ENCODE measurements around the gene ARSI. TPM values are rescaled to one million over a fixed set of nuclear protein-coding genes. Genes with fewer than 3 reads are reported as not detected.

ARSI gene
- total and polyA plus RNA-seq, 2 donors (not counting 3 experiments of a cell fraction or from before 2014, with no cell fraction given): 0.17 to 0.20 TPM

- no peak overlapping the region for H3K27ac ChIP-seq (ENCODE audit: insufficient read depth, low read depth, low read length)
Observed at GRCh38 chr5:150323819-150324218, 21.1 kb upstream of the ARSI start.

GRCh38 chr5:150323092-150323491 lies 20.4 kb upstream of the ARSI start:
- dilution Hi-C loops (cut with MboI; ENCODE audit: extremely low pct_ligation_motif_present, low sequenced_read_pairs) (no loop called here), intact Hi-C loops (cut with micrococcal nuclease) (no loop called here)
- no TSS peak for BruUV-seq (replicated peaks)
- Histone ChIP-seq H3K4me1 (ENCODE audit: control insufficient read depth, extremely low read depth, insufficient read depth, low read length) (peaks cover 16% of the 10 kb centered on the region), H3K27me3 (ENCODE audit: control insufficient read depth in 2 of 2, insufficient read depth in 2 of 2, low read length in 2 of 2) (peaks cover 0 to 4% of the 10 kb centered on the region in 2 experiments), H3K9me1 (replicated peaks; ENCODE audit: control insufficient read depth, extremely low read depth, insufficient read depth, low read length) (no peaks in the 10 kb centered on the region), H3K36me3 (ENCODE audit: control insufficient read depth in 2 of 2, extremely low read depth in 1 of 2, insufficient read depth in 2 of 2, low read length in 2 of 2) (no peaks in the 10 kb centered on the region), H3K4me3 (replicated peaks in 1 of 3; ENCODE audit: insufficient read depth in 1 of 3, low read depth in 1 of 3, low read length in 3 of 3) (no peak overlapping the region), H3K27ac (ENCODE audit: insufficient read depth, low read depth, low read length) (no peak overlapping the region), H2AFZ (ENCODE audit: low read depth, low read length) (no peak overlapping the region), H3K4me2 (ENCODE audit: insufficient read depth, low read length) (no peak overlapping the region), H3K9ac (replicated peaks; ENCODE audit: extremely low read depth, insufficient read depth, low read length) (no peak overlapping the region), H4K20me1 (replicated peaks; ENCODE audit: control insufficient read depth, extremely low read depth, insufficient read depth, low read length) (no peaks in the 10 kb centered on the region), H3K9me3 (replicated peaks; ENCODE audit: control insufficient read depth, insufficient read depth, low read length) (no peaks in the 10 kb centered on the region), H3K79me2 (ENCODE audit: control insufficient read depth, insufficient read depth, low read length) (no peaks in the 10 kb centered on the region)
- no peak for DNase-seq (ENCODE audit: low read depth, low spot score)
- FAIRE-seq: no peak
- no peak for TF ChIP-seq FOS (IDR thresholded peaks at IDR 0.05; ENCODE audit: borderline replicate concordance, insufficient read depth, low read length)
- no peak for TF ChIP-seq POLR2A (IDR thresholded peaks at IDR 0.05; ENCODE audit: low read depth, low read length)
- TF ChIP-seq, protein P1, sequence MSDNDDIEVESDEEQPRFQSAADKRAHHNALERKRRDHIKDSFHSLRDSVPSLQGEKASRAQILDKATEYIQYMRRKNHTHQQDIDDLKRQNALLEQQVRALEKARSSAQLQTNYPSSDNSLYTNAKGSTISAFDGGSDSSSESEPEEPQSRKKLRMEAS (IDR thresholded peaks at IDR 0.05; ENCODE audit: insufficient read depth, insufficient read length): no peak
- TF ChIP-seq EZH2 (IDR thresholded peaks at IDR 0.05; ENCODE audit: borderline replicate concordance, low read depth, low read length, severe bottlenecking): no peak
- no peak for TF ChIP-seq JUN (IDR thresholded peaks at IDR 0.05; ENCODE audit: borderline replicate concordance, insufficient read depth, insufficient read length, low read depth)
- no peak for TF ChIP-seq MYC (IDR thresholded peaks at IDR 0.05; ENCODE audit: low read depth, low read length)
- TF ChIP-seq POLR2AphosphoS5 (IDR thresholded peaks at IDR 0.05; ENCODE audit: insufficient read depth, low read depth, low read length): no peak
- TF ChIP-seq, protein P2, sequence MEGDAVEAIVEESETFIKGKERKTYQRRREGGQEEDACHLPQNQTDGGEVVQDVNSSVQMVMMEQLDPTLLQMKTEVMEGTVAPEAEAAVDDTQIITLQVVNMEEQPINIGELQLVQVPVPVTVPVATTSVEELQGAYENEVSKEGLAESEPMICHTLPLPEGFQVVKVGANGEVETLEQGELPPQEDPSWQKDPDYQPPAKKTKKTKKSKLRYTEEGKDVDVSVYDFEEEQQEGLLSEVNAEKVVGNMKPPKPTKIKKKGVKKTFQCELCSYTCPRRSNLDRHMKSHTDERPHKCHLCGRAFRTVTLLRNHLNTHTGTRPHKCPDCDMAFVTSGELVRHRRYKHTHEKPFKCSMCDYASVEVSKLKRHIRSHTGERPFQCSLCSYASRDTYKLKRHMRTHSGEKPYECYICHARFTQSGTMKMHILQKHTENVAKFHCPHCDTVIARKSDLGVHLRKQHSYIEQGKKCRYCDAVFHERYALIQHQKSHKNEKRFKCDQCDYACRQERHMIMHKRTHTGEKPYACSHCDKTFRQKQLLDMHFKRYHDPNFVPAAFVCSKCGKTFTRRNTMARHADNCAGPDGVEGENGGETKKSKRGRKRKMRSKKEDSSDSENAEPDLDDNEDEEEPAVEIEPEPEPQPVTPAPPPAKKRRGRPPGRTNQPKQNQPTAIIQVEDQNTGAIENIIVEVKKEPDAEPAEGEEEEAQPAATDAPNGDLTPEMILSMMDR (IDR thresholded peaks at IDR 0.05; ENCODE audit: extremely low read depth in 1 of 2, insufficient read depth in 1 of 2, low read depth in 1 of 2, low read length in 2 of 2): no peak
- TF ChIP-seq GATA2 (IDR thresholded peaks at IDR 0.05; ENCODE audit: insufficient read depth, insufficient read length, low read depth, low read length): no peak
- ChIA-PET CTCF (no interaction called here), POLR2A (no interaction called here)

More at GRCh38 chr5:150323819-150324218, 21.1 kb upstream of the ARSI start:
- Histone ChIP-seq H3K79me2 (ENCODE audit: control insufficient read depth, insufficient read depth, low read length) (no peaks in the 10 kb centered on the region), H2AFZ (ENCODE audit: low read depth, low read length) (no peak overlapping the region), H3K4me3 (replicated peaks in 1 of 3; ENCODE audit: insufficient read depth in 1 of 3, low read depth in 1 of 3, low read length in 3 of 3) (no peak overlapping the region), H3K4me2 (ENCODE audit: insufficient read depth, low read length) (no peak overlapping the region), H3K9ac (replicated peaks; ENCODE audit: extremely low read depth, insufficient read depth, low read length) (no peak overlapping the region), H3K9me1 (replicated peaks; ENCODE audit: control insufficient read depth, extremely low read depth, insufficient read depth, low read length) (no peaks in the 10 kb centered on the region), H3K36me3 (ENCODE audit: control insufficient read depth in 2 of 2, extremely low read depth in 1 of 2, insufficient read depth in 2 of 2, low read length in 2 of 2) (no peaks in the 10 kb centered on the region), H4K20me1 (replicated peaks; ENCODE audit: control insufficient read depth, extremely low read depth, insufficient read depth, low read length) (no peaks in the 10 kb centered on the region), H3K9me3 (replicated peaks; ENCODE audit: control insufficient read depth, insufficient read depth, low read length) (no peaks in the 10 kb centered on the region), H3K27me3 (ENCODE audit: control insufficient read depth in 2 of 2, insufficient read depth in 2 of 2, low read length in 2 of 2) (peaks cover 2 to 6% of the 10 kb centered on the region in 2 experiments), H3K4me1 (ENCODE audit: control insufficient read depth, extremely low read depth, insufficient read depth, low read length) (peaks cover 8% of the 10 kb centered on the region)
- intact Hi-C loops (cut with micrococcal nuclease): no loop called here
- ChIA-PET POLR2A (no interaction called here), CTCF (no interaction called here)
- no peak for FAIRE-seq
- no TSS peak for BruUV-seq (replicated peaks)
- no peak for DNase-seq (ENCODE audit: low read depth, low spot score)
- TF ChIP-seq JUN (IDR thresholded peaks at IDR 0.05; ENCODE audit: borderline replicate concordance, insufficient read depth, insufficient read length, low read depth) (no peak), POLR2AphosphoS5 (IDR thresholded peaks at IDR 0.05; ENCODE audit: insufficient read depth, low read depth, low read length) (no peak), POLR2A (IDR thresholded peaks at IDR 0.05; ENCODE audit: low read depth, low read length) (no peak), EZH2 (IDR thresholded peaks at IDR 0.05; ENCODE audit: borderline replicate concordance, low read depth, low read length, severe bottlenecking) (no peak), GATA2 (IDR thresholded peaks at IDR 0.05; ENCODE audit: insufficient read depth, insufficient read length, low read depth, low read length) (no peak)
- TF ChIP-seq, protein P1 (IDR thresholded peaks at IDR 0.05; ENCODE audit: insufficient read depth, insufficient read length): no peak
- dilution Hi-C loops (cut with MboI; ENCODE audit: extremely low pct_ligation_motif_present, low sequenced_read_pairs): no loop called here

All from endothelial cell of umbilical vein (primary cell).